Loucy (cell line): Measurements from ENCODE around the gene TLE3.

Source experiments
- H2AFZ ChIP-seq: fragments of 200-600 bp; sonication (generic); 2 replicates; pipeline ENCODE4 v1.6.0; 2016; ENCODE audit warnings: antibody characterized with exemption, mild to moderate bottlenecking, low read length, moderate library complexity
- H3F3A ChIP-seq: fragments of 200-600 bp; 2 replicates; pipeline ENCODE4 v1.6.0; 2016; ENCODE audit warnings: antibody characterized with exemption, low read depth, mild to moderate bottlenecking
- H3K27me3 ChIP-seq: fragments of 200-600 bp; sonication (generic); 2 replicates; pipeline ENCODE4 v1.6.1; 2014; ENCODE audit warnings: low read length, mild to moderate bottlenecking; ENCODE audit not compliant: insufficient read depth, poor library complexity, severe bottlenecking
- H3K36me3 ChIP-seq: fragments of 200-600 bp; sonication (generic); 2 replicates; pipeline ENCODE4 v1.6.1; 2016; ENCODE audit warnings: low read length; ENCODE audit not compliant: insufficient read depth
- H3K4me1 ChIP-seq: fragments of 200-600 bp; sonication (generic); 2 replicates; pipeline ENCODE4 v1.5.1; 2014; ENCODE audit warnings: low read length, mild to moderate bottlenecking; ENCODE audit not compliant: insufficient read depth, poor library complexity, severe bottlenecking
- H3K4me2 ChIP-seq: fragments of 200-600 bp; sonication (generic); 2 replicates; pipeline ENCODE4 v1.6.0; 2014; ENCODE audit warnings: antibody characterized with exemption, low read length, low read depth, mild to moderate bottlenecking; ENCODE audit not compliant: poor library complexity, severe bottlenecking
- H3K4me3 ChIP-seq: fragments of 200-600 bp; sonication (generic); 2 replicates; pipeline ENCODE4 v1.5.1; 2014; ENCODE audit warnings: low read length, mild to moderate bottlenecking, mixed read lengths; ENCODE audit not compliant: poor library complexity, severe bottlenecking
- H3K79me2 ChIP-seq: fragments of 200-600 bp; sonication (generic); 2 replicates; pipeline ENCODE4 v1.6.1; 2014; ENCODE audit warnings: low read length; ENCODE audit not compliant: insufficient read depth
- H3K9ac ChIP-seq: fragments of 200-600 bp; sonication (generic); 2 replicates; pipeline ENCODE4 v1.6.0; 2014; ENCODE audit warnings: mild to moderate bottlenecking, low read depth, low read length, moderate library complexity; ENCODE audit not compliant: poor library complexity, severe bottlenecking
- H3K9me2 ChIP-seq: fragments of 200-600 bp; sonication (generic); replicated peaks from 2 replicates; pipeline ENCODE4 v1.6.1; 2016; ENCODE audit warnings: low read depth, low read length, mixed read lengths
- H3K9me3 ChIP-seq: fragments of 200-600 bp; sonication (generic); 2 replicates; pipeline ENCODE4 v1.6.1; 2014; ENCODE audit warnings: mild to moderate bottlenecking, antibody characterized with exemption, low read length, low read depth; ENCODE audit not compliant: insufficient read depth
- H4K20me1 ChIP-seq: fragments of 200-600 bp; sonication (generic); 2 replicates; pipeline ENCODE4 v1.6.0; 2014; ENCODE audit warnings: antibody characterized with exemption, low read length, mild to moderate bottlenecking; ENCODE audit not compliant: insufficient read depth, poor library complexity, severe bottlenecking
- EZH2phosphoT487 ChIP-seq: fragments of 200-600 bp; IDR thresholded peaks from 2 replicates; pipeline ENCODE4 v1.6.1; 2018; ENCODE audit warnings: antibody characterized with exemption, mild to moderate bottlenecking, moderate library complexity, borderline replicate concordance
- TF ChIP-seq, protein P1 (sequence below): fragments of 200-600 bp; sonication (generic); conservative IDR thresholded peaks from 2 replicates; pipeline ENCODE4 v1.5.1; 2014; ENCODE audit warnings: mild to moderate bottlenecking, antibody characterized with exemption, low read length

The TLE3 gene

GRCh38 chr15:70036585-70037291 is 61.0 kb downstream of the TLE3 start:
- Histone ChIP-seq H3K4me2 (no peak overlapping the region), H3K4me1 (no peaks in the 10 kb centered on the region), H3K4me3 (no peak overlapping the region), H3K9me3 (no peaks in the 10 kb centered on the region), H3K27me3 (no peaks in the 10 kb centered on the region), H3K9me2 (no peaks in the 10 kb centered on the region), H2AFZ (no peak overlapping the region), H4K20me1 (no peaks in the 10 kb centered on the region), H3K36me3 (no peaks in the 10 kb centered on the region), H3K9ac (no peak overlapping the region), H3F3A (no peaks in the 10 kb centered on the region), H3K79me2 (no peaks in the 10 kb centered on the region)
- TF ChIP-seq, protein P1, sequence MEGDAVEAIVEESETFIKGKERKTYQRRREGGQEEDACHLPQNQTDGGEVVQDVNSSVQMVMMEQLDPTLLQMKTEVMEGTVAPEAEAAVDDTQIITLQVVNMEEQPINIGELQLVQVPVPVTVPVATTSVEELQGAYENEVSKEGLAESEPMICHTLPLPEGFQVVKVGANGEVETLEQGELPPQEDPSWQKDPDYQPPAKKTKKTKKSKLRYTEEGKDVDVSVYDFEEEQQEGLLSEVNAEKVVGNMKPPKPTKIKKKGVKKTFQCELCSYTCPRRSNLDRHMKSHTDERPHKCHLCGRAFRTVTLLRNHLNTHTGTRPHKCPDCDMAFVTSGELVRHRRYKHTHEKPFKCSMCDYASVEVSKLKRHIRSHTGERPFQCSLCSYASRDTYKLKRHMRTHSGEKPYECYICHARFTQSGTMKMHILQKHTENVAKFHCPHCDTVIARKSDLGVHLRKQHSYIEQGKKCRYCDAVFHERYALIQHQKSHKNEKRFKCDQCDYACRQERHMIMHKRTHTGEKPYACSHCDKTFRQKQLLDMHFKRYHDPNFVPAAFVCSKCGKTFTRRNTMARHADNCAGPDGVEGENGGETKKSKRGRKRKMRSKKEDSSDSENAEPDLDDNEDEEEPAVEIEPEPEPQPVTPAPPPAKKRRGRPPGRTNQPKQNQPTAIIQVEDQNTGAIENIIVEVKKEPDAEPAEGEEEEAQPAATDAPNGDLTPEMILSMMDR, result no peak
- TF ChIP-seq EZH2phosphoT487, result no peak

DNA sequence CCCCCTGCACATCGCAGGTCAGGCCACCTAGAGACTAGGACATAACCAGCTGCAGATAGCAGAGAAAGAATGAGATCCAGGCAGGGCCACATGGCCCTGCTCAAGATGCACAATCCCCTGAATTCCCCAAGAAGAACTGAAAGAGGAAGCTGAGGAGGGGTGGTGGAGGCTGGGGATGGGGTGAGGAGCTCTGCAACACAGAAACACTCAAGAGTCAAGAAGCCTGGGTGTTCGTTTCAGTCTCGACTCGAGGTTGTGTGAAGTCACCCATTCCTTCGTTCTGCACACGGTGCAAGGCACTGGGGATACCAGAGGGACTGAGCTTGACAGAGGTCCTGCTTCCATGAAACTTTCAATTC is 62.0 kb downstream of the TLE3 start:
- no peak for TF ChIP-seq EZH2phosphoT487
- TF ChIP-seq, protein P1, result no peak
- no peaks in the 10 kb centered on the region for H3K27me3 ChIP-seq
- H3K9me3 ChIP-seq, result no peaks in the 10 kb centered on the region
- H3K9ac ChIP-seq, result no peak overlapping the region
- H3K4me1 ChIP-seq, result no peaks in the 10 kb centered on the region
- H3K36me3 ChIP-seq, result no peaks in the 10 kb centered on the region
- H3K4me2 ChIP-seq, result no peak overlapping the region
- no peaks in the 10 kb centered on the region for H3K9me2 ChIP-seq
- no peaks in the 10 kb centered on the region for H4K20me1 ChIP-seq
- H3F3A ChIP-seq, result no peaks in the 10 kb centered on the region
- no peak overlapping the region for H3K4me3 ChIP-seq
- no peak overlapping the region for H2AFZ ChIP-seq
- H3K79me2 ChIP-seq, result no peaks in the 10 kb centered on the region

DNA sequence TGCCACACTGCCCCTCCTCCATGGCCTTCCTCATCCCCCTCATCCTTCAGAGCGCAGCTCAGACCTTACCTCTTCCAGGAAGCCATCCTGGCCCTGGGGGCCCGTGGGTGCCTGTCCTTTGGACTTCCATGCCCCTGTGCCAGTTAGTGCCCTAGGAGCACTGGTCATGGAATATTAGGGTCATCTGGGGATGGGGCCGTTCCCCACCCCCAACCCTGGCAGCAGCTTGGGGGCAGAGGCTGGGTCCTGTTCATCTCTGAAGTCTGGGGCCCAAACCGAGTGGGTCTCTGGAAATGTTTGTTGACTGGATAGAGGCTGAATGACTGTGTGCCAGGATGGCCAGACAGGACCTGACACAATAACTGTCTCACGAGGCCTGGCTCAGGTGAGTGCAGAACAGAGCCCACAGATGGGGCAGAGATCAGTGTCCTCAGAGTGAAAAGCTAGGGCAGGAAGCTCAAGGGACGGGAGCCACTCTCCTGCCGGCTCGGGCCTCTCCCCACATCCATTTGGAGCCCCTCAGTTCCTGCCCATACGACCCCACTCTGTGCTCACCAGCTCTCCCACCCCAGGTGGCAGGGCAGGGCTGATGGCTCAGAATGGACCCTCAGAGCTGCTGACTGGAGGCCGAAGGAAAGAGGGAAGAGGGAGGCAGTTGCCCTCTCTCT is 62.5 kb downstream of the TLE3 start:
- Histone ChIP-seq H3K79me2 (no peaks in the 10 kb centered on the region), H4K20me1 (no peaks in the 10 kb centered on the region), H2AFZ (no peak overlapping the region), H3K4me3 (no peak overlapping the region), H3F3A (no peaks in the 10 kb centered on the region), H3K4me1 (no peaks in the 10 kb centered on the region), H3K9me2 (no peaks in the 10 kb centered on the region), H3K9me3 (no peaks in the 10 kb centered on the region), H3K9ac (no peak overlapping the region), H3K27me3 (no peaks in the 10 kb centered on the region), H3K4me2 (no peak overlapping the region), H3K36me3 (no peaks in the 10 kb centered on the region)
- TF ChIP-seq, protein P1, result no peak
- no peak for TF ChIP-seq EZH2phosphoT487
